HepG2 (cell line): ENCODE data around the gene GOLGA3. TPM values are rescaled to one million over a fixed set of nuclear protein-coding genes. Genes with fewer than 3 reads are reported as not detected.

Experiments
- AGO1 ChIP-seq: fragments of 200-400 bp; formaldehyde crosslinking; IDR thresholded peaks from 2 replicates; pipeline ENCODE4 v1.6.1; 2017; ENCODE audit warnings: mild to moderate bottlenecking, low read depth, low read length, moderate library complexity; ENCODE audit not compliant: poor library complexity, severe bottlenecking
- GABPA ChIP-seq, 2 experiments: IDR thresholded peaks; 2 replicates each; pipeline ENCODE4 v1.6.1; 2011 to 2016; ENCODE audit warnings: low read depth in 2 of 2, low read length in 1 of 2, missing biosample characterization in 1 of 2, missing genetic modification characterization in 1 of 2
- HES4 ChIP-seq: sonication (generic); formaldehyde crosslinking; IDR thresholded peaks from 2 replicates; pipeline ENCODE4 v1.9.0; 2021; ENCODE audit warnings: mild to moderate bottlenecking, missing genetic modification reagents, borderline replicate concordance
- LRRFIP1 ChIP-seq: sonication (generic); formaldehyde crosslinking; conservative IDR thresholded peaks from 2 replicates; pipeline ENCODE4 v1.4.0; 2020; ENCODE audit warnings: missing genetic modification reagents
- MLXIP ChIP-seq: sonication (generic); formaldehyde crosslinking; IDR thresholded peaks from 2 replicates; pipeline ENCODE4 v1.9.0; 2021; ENCODE audit warnings: missing genetic modification reagents, borderline replicate concordance
- RAD21 ChIP-seq: fragments of 450-650 bp; formaldehyde crosslinking; IDR thresholded peaks from 2 replicates; pipeline ENCODE4 v1.5.0; 2020; ENCODE audit warnings: mild to moderate bottlenecking
- SOX5 ChIP-seq: IDR thresholded peaks from 2 replicates; pipeline ENCODE4 v1.6.1; 2016; ENCODE audit warnings: borderline replicate concordance
- TFE3 ChIP-seq: IDR thresholded peaks from 2 replicates; pipeline ENCODE4 v1.6.1; 2016
- ZNF205 ChIP-seq: IDR thresholded peaks from 2 replicates; pipeline ENCODE4 v1.6.1; 2018; ENCODE audit warnings: missing biosample characterization, missing genetic modification reagents
- ZNF335 ChIP-seq: sonication (generic); formaldehyde crosslinking; IDR thresholded peaks from 2 replicates; pipeline ENCODE4 v1.4.0; 2020; ENCODE audit warnings: missing genetic modification reagents
- ZNF354B ChIP-seq: sonication (generic); formaldehyde crosslinking; IDR thresholded peaks from 2 replicates; pipeline ENCODE4 v1.8.0; 2022; ENCODE audit warnings: mild to moderate bottlenecking, missing genetic modification reagents
- ZNF580 ChIP-seq: IDR thresholded peaks from 2 replicates; pipeline ENCODE4 v1.6.1; 2016; ENCODE audit warnings: low read depth, borderline replicate concordance
- ZNF747 ChIP-seq: sonication (generic); formaldehyde crosslinking; IDR thresholded peaks from 2 replicates; pipeline ENCODE4 v1.8.1; 2023; ENCODE audit warnings: missing genetic modification reagents, mild to moderate bottlenecking, borderline replicate concordance
- polyA plus RNA-seq, 8 experiments: library from polyadenylated mRNA; depleted of rRNA in 3 of 8; stranded (reverse) in 7 of 8; unstranded in 1 of 8; fragments of >200 nt; fragmentation: Illumina TruSeq in 4 of 8; extraction: Trizol in 4 of 8; gene quantifications; 2 replicates each; pipeline versions ENCODE4 v1.2.1 to v1.2.3, GENCODE V29; 2011 to 2016; ENCODE audit warnings: low read depth in 4 of 8, missing spikeins in 1 of 8, mixed read lengths in 1 of 8; ENCODE audit not compliant: insufficient read depth in 1 of 8
- total RNA-seq, 5 experiments: library from RNA; depleted of rRNA; stranded (reverse); fragments of >200 nt; fragmentation: Illumina TruSeq; extraction: Trizol; gene quantifications; 2 replicates each; pipeline ENCODE4 v1.2.3, GENCODE V29; 2016; ENCODE audit warnings: low read depth in 1 of 5
- TF ChIP-seq, protein P1 (sequence below): sonication (generic); formaldehyde crosslinking; IDR thresholded peaks from 2 replicates; pipeline ENCODE4 v1.5.0; 2020; ENCODE audit warnings: missing genetic modification reagents
- TF ChIP-seq, protein P2 (sequence below): sonication (generic); formaldehyde crosslinking; IDR thresholded peaks from 2 replicates; pipeline ENCODE4 v1.4.0; 2020; ENCODE audit warnings: mild to moderate bottlenecking, missing genetic modification reagents
- TF ChIP-seq, protein P3 (sequence below): IDR thresholded peaks from 2 replicates; pipeline ENCODE4 v1.6.1; 2018; ENCODE audit warnings: missing genetic modification reagents
- TF ChIP-seq, protein P4 (sequence below): sonication (generic); formaldehyde crosslinking; IDR thresholded peaks from 2 replicates; pipeline ENCODE4 v1.5.0; 2020; ENCODE audit warnings: missing genetic modification reagents

GOLGA3 gene
- total and polyA plus RNA-seq, 2 of the 13 experiments (the other 11 are each of a cell fraction or from before 2014, with no cell fraction given): 22.0 to 43.0 TPM

DNA sequence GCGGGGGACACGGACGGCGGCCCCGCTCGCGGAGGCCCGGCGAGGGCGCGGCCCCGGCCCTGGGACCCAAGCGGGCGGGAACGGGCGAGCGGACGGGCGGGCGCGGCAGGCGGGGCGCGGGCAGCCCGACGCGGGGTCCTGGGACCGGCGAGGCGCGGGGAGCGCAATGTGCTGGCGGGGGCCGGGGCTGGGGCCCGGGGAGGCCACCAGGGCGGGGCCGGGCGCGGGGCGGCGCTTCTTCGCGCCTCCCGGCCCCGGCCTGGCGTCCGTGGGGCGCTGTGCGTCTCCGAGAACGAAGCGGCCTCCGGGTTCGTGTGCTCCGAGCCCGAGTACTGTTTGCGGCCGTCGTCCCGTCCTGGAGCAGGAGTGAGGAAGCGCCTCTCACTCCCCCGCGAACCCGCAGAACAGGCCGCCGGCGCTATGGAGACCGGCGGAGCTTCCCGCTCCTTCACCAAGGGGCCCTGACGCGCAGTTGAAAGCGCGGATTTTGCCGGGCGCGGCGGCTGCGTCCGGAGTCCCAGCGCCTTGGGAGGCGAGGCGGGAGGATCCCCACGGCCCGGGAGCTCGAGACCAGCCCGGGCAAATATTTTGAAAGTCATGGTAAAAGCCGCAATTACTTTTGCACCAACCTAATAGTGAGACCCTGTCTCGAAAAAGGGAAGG, 66.6 kb downstream of the GOLGA3 start (continued):
- TF ChIP-seq TFE3 (peak; percentile 52; the same call in 1 of the 2 replicates), ZNF747 (no peak), MLXIP (CRISPR knock-in tag) (no peak), ZNF354B (CRISPR knock-in tag) (no peak), RAD21 (peak; percentile 26; the same call in 1 of the 2 replicates), GABPA (IDR thresholded peaks at IDR 0.05; ENCODE audit: low read depth, low read length) (no peak), GABPA (CRISPR knock-in tag; IDR thresholded peaks at IDR 0.05; ENCODE audit: low read depth) (no peak), HES4 (CRISPR knock-in tag) (0 out of 2 replicates have a peak, but pooled peaks have one; percentile 28), ZNF335 (CRISPR knock-in tag) (peak; percentile 98), SOX5 (peak; percentile 31; the same call in 1 of the 2 replicates), AGO1 (no peak), ZNF580 (CRISPR knock-in tag) (peak; percentile 50; the same call in 1 of the 2 replicates), ZNF205 (CRISPR knock-in tag) (no peak), LRRFIP1 (CRISPR knock-in tag) (no peak)
- TF ChIP-seq, protein P1, sequence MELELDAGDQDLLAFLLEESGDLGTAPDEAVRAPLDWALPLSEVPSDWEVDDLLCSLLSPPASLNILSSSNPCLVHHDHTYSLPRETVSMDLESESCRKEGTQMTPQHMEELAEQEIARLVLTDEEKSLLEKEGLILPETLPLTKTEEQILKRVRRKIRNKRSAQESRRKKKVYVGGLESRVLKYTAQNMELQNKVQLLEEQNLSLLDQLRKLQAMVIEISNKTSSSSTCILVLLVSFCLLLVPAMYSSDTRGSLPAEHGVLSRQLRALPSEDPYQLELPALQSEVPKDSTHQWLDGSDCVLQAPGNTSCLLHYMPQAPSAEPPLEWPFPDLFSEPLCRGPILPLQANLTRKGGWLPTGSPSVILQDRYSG (CRISPR knock-in tag): no peak
- TF ChIP-seq, protein P2, sequence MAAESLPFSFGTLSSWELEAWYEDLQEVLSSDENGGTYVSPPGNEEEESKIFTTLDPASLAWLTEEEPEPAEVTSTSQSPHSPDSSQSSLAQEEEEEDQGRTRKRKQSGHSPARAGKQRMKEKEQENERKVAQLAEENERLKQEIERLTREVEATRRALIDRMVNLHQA: no peak
- TF ChIP-seq, protein P3, sequence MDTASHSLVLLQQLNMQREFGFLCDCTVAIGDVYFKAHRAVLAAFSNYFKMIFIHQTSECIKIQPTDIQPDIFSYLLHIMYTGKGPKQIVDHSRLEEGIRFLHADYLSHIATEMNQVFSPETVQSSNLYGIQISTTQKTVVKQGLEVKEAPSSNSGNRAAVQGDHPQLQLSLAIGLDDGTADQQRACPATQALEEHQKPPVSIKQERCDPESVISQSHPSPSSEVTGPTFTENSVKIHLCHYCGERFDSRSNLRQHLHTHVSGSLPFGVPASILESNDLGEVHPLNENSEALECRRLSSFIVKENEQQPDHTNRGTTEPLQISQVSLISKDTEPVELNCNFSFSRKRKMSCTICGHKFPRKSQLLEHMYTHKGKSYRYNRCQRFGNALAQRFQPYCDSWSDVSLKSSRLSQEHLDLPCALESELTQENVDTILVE (CRISPR knock-in tag): peak; percentile 82
- TF ChIP-seq, protein P4, sequence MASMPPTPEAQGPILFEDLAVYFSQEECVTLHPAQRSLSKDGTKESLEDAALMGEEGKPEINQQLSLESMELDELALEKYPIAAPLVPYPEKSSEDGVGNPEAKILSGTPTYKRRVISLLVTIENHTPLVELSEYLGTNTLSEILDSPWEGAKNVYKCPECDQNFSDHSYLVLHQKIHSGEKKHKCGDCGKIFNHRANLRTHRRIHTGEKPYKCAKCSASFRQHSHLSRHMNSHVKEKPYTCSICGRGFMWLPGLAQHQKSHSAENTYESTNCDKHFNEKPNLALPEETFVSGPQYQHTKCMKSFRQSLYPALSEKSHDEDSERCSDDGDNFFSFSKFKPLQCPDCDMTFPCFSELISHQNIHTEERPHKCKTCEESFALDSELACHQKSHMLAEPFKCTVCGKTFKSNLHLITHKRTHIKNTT: no peak
